ENCODE results near the gene CARMIL1. TPM values are rescaled to one million over a fixed set of nuclear protein-coding genes. Genes with fewer than 3 reads are reported as not detected.

The CARMIL1 gene
- total RNA-seq, 1 donor from 2014 or later = 86.3 TPM

GRCh38 chr6:25629198-25629576 lies 350.0 kb downstream of the CARMIL1 start:
- Mint-ChIP-seq H3K27ac (no peak overlapping the region), H3K4me3 (ENCODE audit: low read depth) (no peak overlapping the region), H3K4me1 (ENCODE audit: low read depth) (peaks cover 15% of the 10 kb centered on the region), H3K27me3 (no peaks in the 10 kb centered on the region), H3K9me3 (ENCODE audit: low read depth) (no peaks in the 10 kb centered on the region), H3K36me3 (ENCODE audit: insufficient read depth) (no peaks in the 10 kb centered on the region)
- TF ChIP-seq CTCF (IDR thresholded peaks at IDR 0.05; ENCODE audit: unreplicated experiment) = no peak
- DNase-seq (ENCODE audit: low spot score, unreplicated experiment) = no peak

DNA sequence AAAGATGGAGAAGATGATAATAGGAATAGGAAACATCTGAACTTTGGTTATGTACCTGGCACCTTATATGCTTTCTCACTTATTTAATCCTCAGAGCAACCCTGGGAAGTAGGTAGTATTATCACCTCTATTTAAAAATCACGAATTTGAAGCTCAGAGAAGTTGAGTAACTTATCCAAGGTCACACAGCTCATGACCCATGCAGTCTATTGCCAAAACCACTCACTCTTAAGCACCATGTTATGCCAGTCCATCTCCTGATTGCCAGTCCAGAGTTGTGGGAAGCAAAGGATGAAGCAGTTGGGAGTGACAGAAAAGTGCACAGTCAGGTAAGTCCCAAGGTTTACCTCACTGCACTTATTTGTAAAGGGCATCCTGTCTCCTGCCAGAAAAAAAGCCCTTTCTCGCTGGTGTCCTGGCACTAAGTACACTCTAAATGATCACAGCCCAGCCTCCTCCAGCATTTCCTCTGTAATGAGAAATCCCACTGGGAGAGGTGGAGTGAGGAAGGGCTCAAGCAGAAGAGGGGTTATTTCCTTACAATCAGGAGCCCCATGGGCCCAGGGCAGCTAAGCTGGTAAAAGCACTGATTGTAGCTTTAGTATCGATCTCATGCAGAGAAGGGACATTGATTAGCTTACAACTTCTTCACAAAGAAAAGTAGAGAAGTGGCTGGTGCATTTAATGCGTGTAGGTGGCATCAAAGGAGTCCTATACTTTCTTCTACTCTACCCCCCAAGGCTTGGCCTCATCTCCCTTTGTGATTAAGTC lies 351.5 kb downstream of the CARMIL1 start:
- peak overlapping the region; percentile 25 for H3K27ac Mint-ChIP-seq
- DNase-seq (ENCODE audit: low spot score, unreplicated experiment) = no peak
- H3K27me3 Mint-ChIP-seq = no peaks in the 10 kb centered on the region

GRCh38 chr6:25635886-25636317 lies 356.7 kb downstream of the CARMIL1 start:
- TF ChIP-seq CTCF (IDR thresholded peaks at IDR 0.05; ENCODE audit: unreplicated experiment) = no peak
- peak overlapping the region; percentile 66 for H3K27ac Mint-ChIP-seq
- no peak overlapping the region for H3K4me3 Mint-ChIP-seq (ENCODE audit: low read depth)
- H3K4me1 Mint-ChIP-seq (ENCODE audit: low read depth) = peaks cover 45% of the 10 kb centered on the region
- H3K9me3 Mint-ChIP-seq (ENCODE audit: low read depth) = no peaks in the 10 kb centered on the region
- DNase-seq (ENCODE audit: low spot score, unreplicated experiment) = no peak
- no peaks in the 10 kb centered on the region for H3K36me3 Mint-ChIP-seq (ENCODE audit: insufficient read depth)
- H3K27me3 Mint-ChIP-seq = no peaks in the 10 kb centered on the region

More for the DNA sequence above, 351.5 kb downstream of the CARMIL1 start:
- H3K36me3 Mint-ChIP-seq (ENCODE audit: insufficient read depth) = no peaks in the 10 kb centered on the region
- no peak overlapping the region for H3K4me3 Mint-ChIP-seq (ENCODE audit: low read depth)
- no peak for TF ChIP-seq CTCF (IDR thresholded peaks at IDR 0.05; ENCODE audit: unreplicated experiment)
- H3K9me3 Mint-ChIP-seq (ENCODE audit: low read depth) = no peaks in the 10 kb centered on the region
- H3K4me1 Mint-ChIP-seq (ENCODE audit: low read depth) = peaks cover 18% of the 10 kb centered on the region

- H3K27ac Mint-ChIP-seq = no peak overlapping the region
- no peak for DNase-seq (ENCODE audit: low spot score, unreplicated experiment)
- H3K27me3 Mint-ChIP-seq = no peaks in the 10 kb centered on the region
- no peak overlapping the region for H3K4me3 Mint-ChIP-seq (ENCODE audit: low read depth)
- H3K9me3 Mint-ChIP-seq (ENCODE audit: low read depth) = no peaks in the 10 kb centered on the region
- peaks cover 47% of the 10 kb centered on the region for H3K4me1 Mint-ChIP-seq (ENCODE audit: low read depth)
- no peaks in the 10 kb centered on the region for H3K36me3 Mint-ChIP-seq (ENCODE audit: insufficient read depth)
- TF ChIP-seq CTCF (IDR thresholded peaks at IDR 0.05; ENCODE audit: unreplicated experiment) = no peak
Measured at GRCh38 chr6:25637211-25637610, 358.0 kb downstream of the CARMIL1 start.

GRCh38 chr6:25637960-25638434 lies 358.8 kb downstream of the CARMIL1 start:
- Mint-ChIP-seq H3K27me3 (no peaks in the 10 kb centered on the region), H3K9me3 (ENCODE audit: low read depth) (no peaks in the 10 kb centered on the region), H3K36me3 (ENCODE audit: insufficient read depth) (no peaks in the 10 kb centered on the region), H3K27ac (peak overlapping the region; percentile 26), H3K4me3 (ENCODE audit: low read depth) (no peak overlapping the region), H3K4me1 (ENCODE audit: low read depth) (peaks cover 55% of the 10 kb centered on the region)
- peak; percentile 35 for TF ChIP-seq CTCF (IDR thresholded peaks at IDR 0.05; ENCODE audit: unreplicated experiment)
- peak; percentile 22 for DNase-seq (ENCODE audit: low spot score, unreplicated experiment)

All from progenitor cell of endocrine pancreas (in vitro differentiated cells).